NT2/D1 (cell line): ENCODE measurements around the gene DLST.

Experiments
- SUZ12 ChIP-seq: IDR thresholded peaks from 2 replicates; pipeline ENCODE4 v1.6.1; 2011; ENCODE audit not compliant: insufficient read length, insufficient read depth; ENCODE audit errors: extremely low read depth
- YY1 ChIP-seq: IDR thresholded peaks from 2 replicates; pipeline ENCODE4 v1.6.1; 2011; ENCODE audit not compliant: insufficient read length, insufficient read depth
- ZNF274 ChIP-seq: IDR thresholded peaks from 2 replicates; pipeline ENCODE4 v1.6.1; 2011; ENCODE audit warnings: mild to moderate bottlenecking, low read depth, low read length

- TF ChIP-seq ZNF274 (no peak), YY1 (no peak), SUZ12 (no peak)
These were observed 34.1 kb downstream of the DLST start for GRCh38 chr14:74915826-74916225.
